ENCODE data around the gene LY6G5B.

LY6G5B gene, protein sequence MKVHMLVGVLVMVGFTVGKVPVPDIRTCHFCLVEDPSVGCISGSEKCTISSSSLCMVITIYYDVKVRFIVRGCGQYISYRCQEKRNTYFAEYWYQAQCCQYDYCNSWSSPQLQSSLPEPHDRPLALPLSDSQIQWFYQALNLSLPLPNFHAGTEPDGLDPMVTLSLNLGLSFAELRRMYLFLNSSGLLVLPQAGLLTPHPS

DNA sequence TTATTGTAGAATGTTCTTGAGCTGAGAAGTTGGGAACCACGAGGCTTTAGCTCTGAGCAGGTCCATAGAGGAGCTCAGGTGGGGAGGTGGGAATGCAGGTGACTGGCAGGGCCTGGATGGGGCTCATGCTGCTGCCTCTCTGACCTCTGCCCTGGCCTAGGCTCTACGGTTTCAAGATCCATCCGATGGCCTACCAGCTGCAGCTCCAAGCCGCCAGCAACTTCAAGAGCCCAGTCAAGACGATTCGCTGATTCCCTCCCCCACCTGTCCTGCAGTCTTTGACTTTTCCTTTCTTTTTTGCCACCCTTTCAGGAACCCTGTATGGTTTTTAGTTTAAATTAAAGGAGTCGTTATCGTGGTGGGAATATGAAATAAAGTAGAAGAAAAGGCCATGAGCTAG, at the start of gene LY6G5B:
Gene LY6G5B, plus strand, starts transcription at position 301 of the 400 bp plus-strand sequence. CDS start 975 bp downstream, outside the sequence.
- H3K9me3 ChIP-seq (ENCODE audit: control insufficient read depth, insufficient read depth, low read length), result no peaks in the 10 kb centered on the region
- no peak within 1 kb of the TSS for H3K4me3 ChIP-seq (ENCODE audit: low read length)
- H3K4me1 ChIP-seq (ENCODE audit: control insufficient read depth, insufficient read depth, low read length), result peaks cover 2% of the 10 kb centered on the region; the same call in 1 of the 2 replicates
- WGBS (ENCODE audit: insufficient coverage, insufficient read length), result 100% methylated on average over 2 of the region's 8 CpGs
- no peak within 1 kb of the TSS for H3K27ac ChIP-seq (ENCODE audit: low read length)
- H3K36me3 ChIP-seq (ENCODE audit: control insufficient read depth, insufficient read depth, low read length), result peaks cover 35% of the 10 kb centered on the region
- DNase-seq (ENCODE audit: low read depth, low spot score), result no peak
- H3K27me3 ChIP-seq (ENCODE audit: control insufficient read depth, insufficient read depth, low read length), result no peaks in the 10 kb centered on the region

GRCh38 chr6:31620586-31621319, 49.0 kb upstream of the LY6G5B start, which contains the start of gene PRRC2A:
TSS of gene PRRC2A (plus strand) at chr6:31620715. CDS start at chr6:31622790, 2,075 bp downstream.
- H3K36me3 ChIP-seq (ENCODE audit: control insufficient read depth, insufficient read depth, low read length), result peaks cover 23% of the 10 kb centered on the region
- H3K4me1 ChIP-seq (ENCODE audit: control insufficient read depth, insufficient read depth, low read length), result peaks cover 3% of the 10 kb centered on the region; the same call in 1 of the 2 replicates
- no peaks in the 10 kb centered on the region for H3K27me3 ChIP-seq (ENCODE audit: control insufficient read depth, insufficient read depth, low read length)
- H3K27ac ChIP-seq (ENCODE audit: low read length), result peak within 1 kb of the TSS; percentile 50
- no peak for DNase-seq (ENCODE audit: low read depth, low spot score)
- peak within 1 kb of the TSS; percentile 95 for H3K4me3 ChIP-seq (ENCODE audit: low read length)
- no CpG with 5 or more reads among the region's 67 CpGs for WGBS (ENCODE audit: insufficient coverage, insufficient read length)
- no peaks in the 10 kb centered on the region for H3K9me3 ChIP-seq (ENCODE audit: control insufficient read depth, insufficient read depth, low read length)

GRCh38 chr6:31621320-31621939, 48.3 kb upstream of the LY6G5B start:
- Histone ChIP-seq H3K9me3 (ENCODE audit: control insufficient read depth, insufficient read depth, low read length) (no peaks in the 10 kb centered on the region), H3K36me3 (ENCODE audit: control insufficient read depth, insufficient read depth, low read length) (peaks cover 30% of the 10 kb centered on the region), H3K4me1 (ENCODE audit: control insufficient read depth, insufficient read depth, low read length) (no peaks in the 10 kb centered on the region), H3K27me3 (ENCODE audit: control insufficient read depth, insufficient read depth, low read length) (no peaks in the 10 kb centered on the region), H3K4me3 (ENCODE audit: low read length) (peak overlapping the region; percentile 95), H3K27ac (ENCODE audit: low read length) (no peak overlapping the region)
- no CpG with 5 or more reads among the region's 15 CpGs for WGBS (ENCODE audit: insufficient coverage, insufficient read length)
- no peak for DNase-seq (ENCODE audit: low read depth, low spot score)

DNA sequence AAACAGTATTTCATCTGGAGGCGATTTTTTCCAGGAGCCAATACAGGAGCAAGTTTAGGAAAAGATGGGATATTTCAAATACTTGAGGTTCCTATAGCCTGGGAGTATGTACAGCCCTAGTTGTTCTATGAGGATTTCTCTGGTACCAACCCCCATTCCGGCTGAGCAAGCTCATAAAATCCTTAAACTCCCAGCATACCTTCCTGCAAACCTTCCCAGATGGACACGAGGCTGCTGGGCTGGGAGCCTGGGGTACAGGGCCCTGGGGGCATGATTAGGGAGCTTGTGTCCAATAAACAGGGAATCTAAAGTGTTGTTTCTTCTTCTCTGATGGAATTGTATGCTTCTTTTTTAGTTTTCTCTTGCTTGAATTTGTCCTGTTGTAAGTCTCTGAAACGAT, 47.8 kb upstream of the LY6G5B start:
- no CpG with 5 or more reads among the region's 4 CpGs for WGBS (ENCODE audit: insufficient coverage, insufficient read length)
- H3K36me3 ChIP-seq (ENCODE audit: control insufficient read depth, insufficient read depth, low read length), result peaks cover 35% of the 10 kb centered on the region
- DNase-seq (ENCODE audit: low read depth, low spot score), result no peak

GRCh38 chr6:31622684-31623091, 47.1 kb upstream of the LY6G5B start:
- no peak overlapping the region for H3K27ac ChIP-seq (ENCODE audit: low read length)
- no peaks in the 10 kb centered on the region for H3K4me1 ChIP-seq (ENCODE audit: control insufficient read depth, insufficient read depth, low read length)
- no peaks in the 10 kb centered on the region for H3K9me3 ChIP-seq (ENCODE audit: control insufficient read depth, insufficient read depth, low read length)
- H3K36me3 ChIP-seq (ENCODE audit: control insufficient read depth, insufficient read depth, low read length), result peaks cover 42% of the 10 kb centered on the region
- no peak overlapping the region for H3K4me3 ChIP-seq (ENCODE audit: low read length)
- no peaks in the 10 kb centered on the region for H3K27me3 ChIP-seq (ENCODE audit: control insufficient read depth, insufficient read depth, low read length)
- WGBS (ENCODE audit: insufficient coverage, insufficient read length), result no CpG with 5 or more reads among the region's 10 CpGs
- no peak for DNase-seq (ENCODE audit: low read depth, low spot score)

More for the DNA sequence above, 47.8 kb upstream of the LY6G5B start:
- Histone ChIP-seq H3K4me3 (ENCODE audit: low read length) (peak overlapping the region; percentile 95; the same call in 1 of the 2 replicates), H3K27me3 (ENCODE audit: control insufficient read depth, insufficient read depth, low read length) (no peaks in the 10 kb centered on the region), H3K9me3 (ENCODE audit: control insufficient read depth, insufficient read depth, low read length) (no peaks in the 10 kb centered on the region), H3K4me1 (ENCODE audit: control insufficient read depth, insufficient read depth, low read length) (no peaks in the 10 kb centered on the region), H3K27ac (ENCODE audit: low read length) (no peak overlapping the region)

- H3K27ac ChIP-seq (ENCODE audit: low read length), result no peak overlapping the region
- no CpG with 5 or more reads among the region's 10 CpGs for WGBS (ENCODE audit: insufficient coverage, insufficient read length)
- no peaks in the 10 kb centered on the region for H3K4me1 ChIP-seq (ENCODE audit: control insufficient read depth, insufficient read depth, low read length)
- H3K27me3 ChIP-seq (ENCODE audit: control insufficient read depth, insufficient read depth, low read length), result no peaks in the 10 kb centered on the region
- no peaks in the 10 kb centered on the region for H3K9me3 ChIP-seq (ENCODE audit: control insufficient read depth, insufficient read depth, low read length)
- no peak overlapping the region for H3K4me3 ChIP-seq (ENCODE audit: low read length)
- H3K36me3 ChIP-seq (ENCODE audit: control insufficient read depth, insufficient read depth, low read length), result peaks cover 50% of the 10 kb centered on the region
- no peak for DNase-seq (ENCODE audit: low read depth, low spot score)
Measured at GRCh38 chr6:31624070-31624469, 45.7 kb upstream of the LY6G5B start.

- DNase-seq (ENCODE audit: low read depth, low spot score), result no peak
- Histone ChIP-seq H3K27me3 (ENCODE audit: control insufficient read depth, insufficient read depth, low read length) (no peaks in the 10 kb centered on the region), H3K27ac (ENCODE audit: low read length) (no peak overlapping the region), H3K4me3 (ENCODE audit: low read length) (no peak overlapping the region), H3K36me3 (ENCODE audit: control insufficient read depth, insufficient read depth, low read length) (peaks cover 73% of the 10 kb centered on the region), H3K4me1 (ENCODE audit: control insufficient read depth, insufficient read depth, low read length) (no peaks in the 10 kb centered on the region), H3K9me3 (ENCODE audit: control insufficient read depth, insufficient read depth, low read length) (no peaks in the 10 kb centered on the region)
- WGBS (ENCODE audit: insufficient coverage, insufficient read length), result no CpG with 5 or more reads among the region's 10 CpGs
Measured at GRCh38 chr6:31626952-31627351, 42.8 kb upstream of the LY6G5B start.

DNA sequence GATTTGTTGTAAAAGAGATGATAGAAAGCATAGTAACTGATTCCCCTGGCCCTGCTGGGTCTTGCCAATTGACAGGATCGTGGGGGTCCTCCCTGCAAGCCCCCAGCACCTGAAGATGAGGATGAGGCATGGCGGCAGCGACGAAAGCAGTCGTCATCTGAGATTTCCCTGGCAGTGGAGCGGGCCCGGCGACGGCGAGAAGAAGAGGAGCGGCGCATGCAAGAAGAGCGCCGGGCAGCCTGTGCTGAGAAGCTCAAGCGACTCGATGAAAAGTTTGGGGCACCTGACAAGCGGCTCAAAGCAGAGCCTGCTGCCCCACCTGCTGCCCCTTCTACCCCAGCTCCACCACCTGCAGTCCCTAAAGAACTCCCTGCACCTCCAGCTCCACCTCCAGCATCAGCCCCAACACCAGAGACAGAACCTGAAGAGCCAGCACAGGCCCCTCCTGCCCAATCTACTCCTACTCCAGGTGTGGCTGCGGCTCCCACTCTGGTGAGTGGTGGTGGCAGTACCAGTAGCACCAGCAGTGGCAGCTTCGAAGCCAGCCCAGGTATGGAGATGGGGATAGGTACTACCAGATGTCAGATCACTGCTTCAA, 42.0 kb upstream of the LY6G5B start:
- no peaks in the 10 kb centered on the region for H3K9me3 ChIP-seq (ENCODE audit: control insufficient read depth, insufficient read depth, low read length)
- H3K36me3 ChIP-seq (ENCODE audit: control insufficient read depth, insufficient read depth, low read length), result peaks cover 79% of the 10 kb centered on the region
- H3K4me1 ChIP-seq (ENCODE audit: control insufficient read depth, insufficient read depth, low read length), result no peaks in the 10 kb centered on the region
- no peak for DNase-seq (ENCODE audit: low read depth, low spot score)
- no peaks in the 10 kb centered on the region for H3K27me3 ChIP-seq (ENCODE audit: control insufficient read depth, insufficient read depth, low read length)
- no CpG with 5 or more reads among the region's 19 CpGs for WGBS (ENCODE audit: insufficient coverage, insufficient read length)
- no peak overlapping the region for H3K4me3 ChIP-seq (ENCODE audit: low read length)
- H3K27ac ChIP-seq (ENCODE audit: low read length), result no peak overlapping the region

- Histone ChIP-seq H3K36me3 (ENCODE audit: control insufficient read depth, insufficient read depth, low read length) (peaks cover 80% of the 10 kb centered on the region), H3K9me3 (ENCODE audit: control insufficient read depth, insufficient read depth, low read length) (no peaks in the 10 kb centered on the region), H3K27ac (ENCODE audit: low read length) (no peak overlapping the region), H3K4me3 (ENCODE audit: low read length) (no peak overlapping the region), H3K4me1 (ENCODE audit: control insufficient read depth, insufficient read depth, low read length) (no peaks in the 10 kb centered on the region), H3K27me3 (ENCODE audit: control insufficient read depth, insufficient read depth, low read length) (no peaks in the 10 kb centered on the region)
- WGBS (ENCODE audit: insufficient coverage, insufficient read length), result no CpG with 5 or more reads among the region's 7 CpGs
- no peak for DNase-seq (ENCODE audit: low read depth, low spot score)
Measured at GRCh38 chr6:31629014-31629413, 40.8 kb upstream of the LY6G5B start.

DNA sequence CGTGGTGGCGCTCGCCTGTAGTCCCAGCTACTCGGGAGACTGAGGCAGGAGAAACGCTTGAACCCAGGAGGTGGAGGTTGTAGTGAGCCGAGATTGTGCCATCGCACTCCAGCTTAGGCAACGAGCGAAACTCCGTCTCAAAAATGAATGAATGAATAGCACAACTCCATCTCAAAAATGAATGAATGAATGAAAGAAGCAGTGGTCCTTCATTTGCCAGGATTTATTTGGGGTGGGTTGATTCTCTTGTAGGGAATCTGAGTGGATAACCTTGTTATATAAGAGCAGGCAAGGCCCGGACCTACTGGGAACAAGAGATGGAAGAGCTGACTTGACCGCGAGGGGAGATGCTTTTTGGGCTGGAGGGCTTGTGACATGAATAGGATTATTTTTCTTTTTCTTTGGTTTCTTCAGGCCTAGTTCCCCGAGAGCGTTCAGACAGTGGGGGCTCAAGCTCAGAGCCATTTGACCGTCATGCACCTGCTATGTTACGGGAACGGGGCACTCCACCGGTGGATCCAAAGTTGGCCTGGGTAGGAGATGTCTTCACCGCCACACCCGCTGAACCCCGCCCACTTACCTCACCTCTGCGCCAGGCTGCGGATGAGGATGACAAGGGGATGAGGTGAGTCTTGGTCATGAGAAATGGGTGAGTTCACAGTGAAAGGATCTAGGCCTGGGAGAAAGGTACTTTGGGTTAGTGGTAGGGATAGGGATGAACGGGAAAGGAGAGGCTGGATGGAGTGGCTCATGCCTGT, 39.4 kb upstream of the LY6G5B start:
- Histone ChIP-seq H3K36me3 (ENCODE audit: control insufficient read depth, insufficient read depth, low read length) (peaks cover 85% of the 10 kb centered on the region), H3K27ac (ENCODE audit: low read length) (no peak overlapping the region), H3K4me3 (ENCODE audit: low read length) (no peak overlapping the region), H3K27me3 (ENCODE audit: control insufficient read depth, insufficient read depth, low read length) (no peaks in the 10 kb centered on the region), H3K4me1 (ENCODE audit: control insufficient read depth, insufficient read depth, low read length) (no peaks in the 10 kb centered on the region), H3K9me3 (ENCODE audit: control insufficient read depth, insufficient read depth, low read length) (no peaks in the 10 kb centered on the region)
- WGBS (ENCODE audit: insufficient coverage, insufficient read length), result no CpG with 5 or more reads among the region's 25 CpGs
- no peak for DNase-seq (ENCODE audit: low read depth, low spot score)

Measured in iPS DF 6.9 (cell line).